ENCODE data around the gene LIPH.

The LIPH gene

GRCh38 chr3:185527364-185527763 is 25.0 kb downstream of the LIPH start:
- Mint-ChIP-seq H3K27me3 (ENCODE audit: low read depth) (peaks cover 3% of the 10 kb centered on the region), H3K9me3 (no peaks in the 10 kb centered on the region), H3K4me1 (ENCODE audit: low read depth) (no peaks in the 10 kb centered on the region), H3K27ac (no peak overlapping the region), H3K36me3 (ENCODE audit: low read depth) (no peaks in the 10 kb centered on the region), H3K4me3 (no peak overlapping the region)
- no peak for DNase-seq (ENCODE audit: low spot score)

- H3K4me3 Mint-ChIP-seq = no peak overlapping the region
- H3K27ac Mint-ChIP-seq = no peak overlapping the region
- no peaks in the 10 kb centered on the region for H3K4me1 Mint-ChIP-seq (ENCODE audit: low read depth)
- DNase-seq (ENCODE audit: low spot score) = no peak
- H3K27me3 Mint-ChIP-seq (ENCODE audit: low read depth) = peaks cover 7% of the 10 kb centered on the region
- H3K9me3 Mint-ChIP-seq = no peaks in the 10 kb centered on the region
- H3K36me3 Mint-ChIP-seq (ENCODE audit: low read depth) = no peaks in the 10 kb centered on the region
Observed at GRCh38 chr3:185526349-185526951, 25.9 kb downstream of the LIPH start.

DNA sequence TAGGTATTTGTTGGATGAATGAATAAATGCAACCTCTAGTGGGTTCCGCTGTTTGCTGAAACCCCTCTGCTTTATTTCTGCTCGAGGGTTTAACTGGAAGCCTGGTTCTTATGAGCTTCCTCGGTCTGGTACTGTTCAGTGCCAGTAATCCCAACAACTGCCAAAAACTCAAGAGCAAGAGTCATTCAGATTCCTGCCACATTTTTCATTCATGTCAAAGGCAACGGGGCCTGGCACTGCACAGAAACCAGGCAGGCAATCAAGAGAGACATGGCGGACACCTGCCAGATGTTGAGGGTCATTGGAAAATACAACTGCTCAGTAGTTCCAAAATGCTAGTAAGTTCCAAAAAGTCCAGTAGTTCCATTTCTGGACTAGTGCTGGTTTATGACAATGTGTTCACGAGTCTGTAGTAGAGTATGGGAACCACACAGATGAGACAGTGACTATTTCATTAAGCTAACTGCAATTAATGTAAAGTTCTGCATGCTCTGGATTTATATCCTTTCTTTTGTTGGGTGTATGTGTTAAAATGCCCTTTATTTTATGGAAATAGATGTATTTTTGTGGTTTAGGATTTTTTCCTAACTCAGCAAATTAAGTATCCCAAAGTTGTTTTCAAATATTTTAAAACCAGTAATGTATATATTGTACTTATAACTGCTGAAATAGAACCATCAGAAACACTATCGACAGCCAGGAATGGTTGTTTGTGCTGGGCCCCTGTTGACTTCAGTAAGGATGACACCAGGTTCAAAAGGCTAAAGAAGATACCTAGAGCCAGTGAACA is 30.8 kb downstream of the LIPH start:
- H3K27ac Mint-ChIP-seq = no peak overlapping the region
- no peaks in the 10 kb centered on the region for H3K9me3 Mint-ChIP-seq
- no peaks in the 10 kb centered on the region for H3K36me3 Mint-ChIP-seq (ENCODE audit: low read depth)
- H3K4me3 Mint-ChIP-seq = no peak overlapping the region
- DNase-seq (ENCODE audit: low spot score) = no peak
- no peaks in the 10 kb centered on the region for H3K4me1 Mint-ChIP-seq (ENCODE audit: low read depth)
- peaks cover 7% of the 10 kb centered on the region for H3K27me3 Mint-ChIP-seq (ENCODE audit: low read depth)

GRCh38 chr3:185519021-185519420 is 33.4 kb downstream of the LIPH start:
- DNase-seq (ENCODE audit: low spot score) = no peak
- Mint-ChIP-seq H3K4me1 (ENCODE audit: low read depth) (no peaks in the 10 kb centered on the region), H3K9me3 (no peaks in the 10 kb centered on the region), H3K4me3 (no peak overlapping the region), H3K27ac (no peak overlapping the region), H3K36me3 (ENCODE audit: low read depth) (no peaks in the 10 kb centered on the region), H3K27me3 (ENCODE audit: low read depth) (peaks cover 12% of the 10 kb centered on the region)

DNA sequence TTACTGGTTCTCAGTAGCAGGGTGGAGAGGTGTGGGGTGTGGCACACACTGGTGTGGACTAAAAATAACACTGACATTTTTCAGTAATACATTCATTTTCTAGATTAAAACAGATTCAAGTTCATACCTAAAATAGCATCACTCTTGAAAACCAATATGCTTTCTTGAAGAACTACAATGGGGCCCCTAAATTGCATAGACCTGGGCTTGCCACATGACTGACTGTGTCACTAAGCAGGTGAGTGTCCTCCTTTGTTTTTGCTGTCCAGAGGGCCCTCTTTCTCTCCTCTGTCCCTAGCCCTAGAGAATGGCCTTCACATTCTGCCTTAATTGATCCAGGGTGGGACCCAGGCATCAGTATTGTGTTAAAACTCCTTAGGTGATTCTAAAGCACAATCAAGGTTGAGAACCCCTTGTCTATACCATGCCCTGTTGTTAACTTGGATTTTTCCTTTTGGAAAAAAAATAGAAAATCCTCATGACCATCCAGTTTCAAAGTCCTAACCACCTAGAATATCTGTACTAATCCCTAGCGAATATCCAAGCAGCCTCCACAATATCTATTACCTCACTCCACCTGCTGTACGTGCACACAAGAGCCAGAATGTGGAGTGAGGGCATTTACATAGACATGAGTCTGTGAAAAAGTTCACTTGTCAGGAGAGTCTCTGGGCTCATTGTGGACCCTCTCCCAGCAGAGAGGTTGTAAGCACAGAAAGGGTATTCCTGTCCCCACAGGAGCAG is 34.8 kb downstream of the LIPH start:
- Mint-ChIP-seq H3K27ac (no peak overlapping the region), H3K4me3 (no peak overlapping the region), H3K36me3 (ENCODE audit: low read depth) (no peaks in the 10 kb centered on the region), H3K27me3 (ENCODE audit: low read depth) (peaks cover 11% of the 10 kb centered on the region), H3K9me3 (no peaks in the 10 kb centered on the region), H3K4me1 (ENCODE audit: low read depth) (no peaks in the 10 kb centered on the region)
- DNase-seq (ENCODE audit: low spot score) = no peak

GRCh38 chr3:185511711-185512110 is 40.7 kb downstream of the LIPH start:
- H3K27me3 Mint-ChIP-seq (ENCODE audit: low read depth) = peaks cover 6% of the 10 kb centered on the region
- DNase-seq (ENCODE audit: low spot score) = no peak

GRCh38 chr3:185508335-185508991 is 43.9 kb downstream of the LIPH start:
- no peaks in the 10 kb centered on the region for H3K9me3 Mint-ChIP-seq
- H3K27me3 Mint-ChIP-seq (ENCODE audit: low read depth) = no peaks in the 10 kb centered on the region
- H3K27ac Mint-ChIP-seq = no peak overlapping the region
- no peaks in the 10 kb centered on the region for H3K4me1 Mint-ChIP-seq (ENCODE audit: low read depth)
- H3K36me3 Mint-ChIP-seq (ENCODE audit: low read depth) = no peaks in the 10 kb centered on the region
- no peak overlapping the region for H3K4me3 Mint-ChIP-seq
- DNase-seq (ENCODE audit: low spot score) = no peak

More at GRCh38 chr3:185511711-185512110, 40.7 kb downstream of the LIPH start:
- Mint-ChIP-seq H3K4me1 (ENCODE audit: low read depth) (no peaks in the 10 kb centered on the region), H3K9me3 (no peaks in the 10 kb centered on the region), H3K4me3 (no peak overlapping the region), H3K36me3 (ENCODE audit: low read depth) (no peaks in the 10 kb centered on the region), H3K27ac (no peak overlapping the region)

GRCh38 chr3:185507883-185508282 is 44.5 kb downstream of the LIPH start:
- H3K4me1 Mint-ChIP-seq (ENCODE audit: low read depth) = no peaks in the 10 kb centered on the region
- H3K9me3 Mint-ChIP-seq = no peaks in the 10 kb centered on the region
- DNase-seq (ENCODE audit: low spot score) = no peak
- no peaks in the 10 kb centered on the region for H3K36me3 Mint-ChIP-seq (ENCODE audit: low read depth)
- H3K27me3 Mint-ChIP-seq (ENCODE audit: low read depth) = no peaks in the 10 kb centered on the region
- no peak overlapping the region for H3K27ac Mint-ChIP-seq
- no peak overlapping the region for H3K4me3 Mint-ChIP-seq

DNA sequence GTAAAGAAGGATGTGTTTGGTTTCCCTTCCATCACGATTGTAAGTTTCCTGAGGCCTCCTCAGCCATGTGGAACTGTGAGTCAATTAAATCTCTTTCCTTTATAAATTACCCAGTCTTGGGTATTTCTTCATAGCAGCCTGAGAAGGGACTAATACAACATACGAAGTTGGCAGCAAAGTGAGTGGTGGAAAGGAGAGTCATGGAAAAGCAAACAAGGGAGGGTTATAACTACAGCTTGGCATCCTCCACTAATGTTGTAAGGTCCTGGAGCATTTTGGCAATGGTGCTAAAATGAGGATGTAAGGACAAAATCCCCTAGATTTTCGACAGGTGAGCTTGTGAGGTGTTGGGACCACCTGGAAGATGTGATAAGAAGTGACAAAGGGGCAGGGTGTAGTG is 47.8 kb downstream of the LIPH start:
- Mint-ChIP-seq H3K36me3 (ENCODE audit: low read depth) (no peaks in the 10 kb centered on the region), H3K4me3 (no peak overlapping the region), H3K27me3 (ENCODE audit: low read depth) (peaks cover 5% of the 10 kb centered on the region), H3K27ac (no peak overlapping the region), H3K9me3 (no peaks in the 10 kb centered on the region), H3K4me1 (ENCODE audit: low read depth) (no peaks in the 10 kb centered on the region)
- no peak for DNase-seq (ENCODE audit: low spot score)

GRCh38 chr3:185503521-185503920 is 48.9 kb downstream of the LIPH start:
- DNase-seq (ENCODE audit: low spot score) = no peak
- Mint-ChIP-seq H3K9me3 (no peaks in the 10 kb centered on the region), H3K4me1 (ENCODE audit: low read depth) (peaks cover 3% of the 10 kb centered on the region), H3K27ac (no peak overlapping the region), H3K4me3 (no peak overlapping the region), H3K27me3 (ENCODE audit: low read depth) (peaks cover 5% of the 10 kb centered on the region), H3K36me3 (ENCODE audit: low read depth) (no peaks in the 10 kb centered on the region)

- H3K27me3 Mint-ChIP-seq (ENCODE audit: low read depth) = peaks cover 5% of the 10 kb centered on the region
- H3K27ac Mint-ChIP-seq = no peak overlapping the region
- H3K4me3 Mint-ChIP-seq = no peak overlapping the region
- no peaks in the 10 kb centered on the region for H3K36me3 Mint-ChIP-seq (ENCODE audit: low read depth)
- H3K4me1 Mint-ChIP-seq (ENCODE audit: low read depth) = peaks cover 3% of the 10 kb centered on the region
- DNase-seq (ENCODE audit: low spot score) = no peak
- no peaks in the 10 kb centered on the region for H3K9me3 Mint-ChIP-seq
Observed at GRCh38 chr3:185502987-185503386, 49.4 kb downstream of the LIPH start.

- Mint-ChIP-seq H3K4me1 (ENCODE audit: low read depth) (peaks cover 10% of the 10 kb centered on the region), H3K27ac (peak within 1 kb of the TSS; percentile 94), H3K4me3 (peak within 1 kb of the TSS; percentile 97), H3K9me3 (no peaks in the 10 kb centered on the region), H3K36me3 (ENCODE audit: low read depth) (peaks cover 19% of the 10 kb centered on the region), H3K27me3 (ENCODE audit: low read depth) (peaks cover 5% of the 10 kb centered on the region)
- peak; percentile 89 for DNase-seq (ENCODE audit: low spot score)
Observed at GRCh38 chr3:185498503-185499396, 53.6 kb downstream of the LIPH start, which contains the start of gene TMEM41A. Gene TMEM41A, minus strand, starts transcription at chr3:185499035. Its CDS starts 74 bp downstream, at chr3:185498961.

GRCh38 chr3:185490241-185490640 is 62.1 kb downstream of the LIPH start:
- H3K36me3 Mint-ChIP-seq (ENCODE audit: low read depth) = peaks cover 21% of the 10 kb centered on the region
- no peaks in the 10 kb centered on the region for H3K9me3 Mint-ChIP-seq
- no peak overlapping the region for H3K27ac Mint-ChIP-seq
- H3K4me3 Mint-ChIP-seq = no peak overlapping the region
- peaks cover 3% of the 10 kb centered on the region for H3K4me1 Mint-ChIP-seq (ENCODE audit: low read depth)
- no peak for DNase-seq (ENCODE audit: low spot score)
- no peaks in the 10 kb centered on the region for H3K27me3 Mint-ChIP-seq (ENCODE audit: low read depth)

Measured in T-helper 2 cell treated with Interferon-gamma antibody and Interleukin-4, amounts not matched to agents 5 μg/mL and 100 μg/mL, for 36 hours (primary cell).